ENCODE measurements around the gene HMCN1.

DNA sequence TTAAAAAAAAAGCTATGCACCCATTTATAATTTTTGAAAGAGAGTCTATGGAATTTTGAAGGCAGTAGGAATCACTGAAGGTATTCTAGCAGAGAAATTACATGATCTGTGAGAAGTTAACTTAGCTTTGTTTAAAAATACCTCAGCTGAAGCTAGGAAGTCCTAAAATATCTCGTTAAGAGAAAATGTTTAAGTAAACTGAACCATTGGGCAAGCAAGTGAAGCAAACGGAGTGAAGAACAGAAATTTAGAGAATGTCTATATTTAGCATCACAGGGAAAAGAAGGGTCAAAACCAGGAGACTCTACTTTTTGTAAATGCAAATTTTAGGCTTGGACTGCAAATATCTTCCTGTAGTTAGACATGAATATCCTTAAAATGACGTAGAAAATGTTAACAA lies 230.8 kb downstream of the HMCN1 start:
- TF ChIP-seq, protein P1, sequence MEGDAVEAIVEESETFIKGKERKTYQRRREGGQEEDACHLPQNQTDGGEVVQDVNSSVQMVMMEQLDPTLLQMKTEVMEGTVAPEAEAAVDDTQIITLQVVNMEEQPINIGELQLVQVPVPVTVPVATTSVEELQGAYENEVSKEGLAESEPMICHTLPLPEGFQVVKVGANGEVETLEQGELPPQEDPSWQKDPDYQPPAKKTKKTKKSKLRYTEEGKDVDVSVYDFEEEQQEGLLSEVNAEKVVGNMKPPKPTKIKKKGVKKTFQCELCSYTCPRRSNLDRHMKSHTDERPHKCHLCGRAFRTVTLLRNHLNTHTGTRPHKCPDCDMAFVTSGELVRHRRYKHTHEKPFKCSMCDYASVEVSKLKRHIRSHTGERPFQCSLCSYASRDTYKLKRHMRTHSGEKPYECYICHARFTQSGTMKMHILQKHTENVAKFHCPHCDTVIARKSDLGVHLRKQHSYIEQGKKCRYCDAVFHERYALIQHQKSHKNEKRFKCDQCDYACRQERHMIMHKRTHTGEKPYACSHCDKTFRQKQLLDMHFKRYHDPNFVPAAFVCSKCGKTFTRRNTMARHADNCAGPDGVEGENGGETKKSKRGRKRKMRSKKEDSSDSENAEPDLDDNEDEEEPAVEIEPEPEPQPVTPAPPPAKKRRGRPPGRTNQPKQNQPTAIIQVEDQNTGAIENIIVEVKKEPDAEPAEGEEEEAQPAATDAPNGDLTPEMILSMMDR (IDR thresholded peaks at IDR 0.05; ENCODE audit: low read depth, low read length, poor library complexity, severe bottlenecking), result no peak
- no peak for TF ChIP-seq EZH2phosphoT487 (IDR thresholded peaks at IDR 0.05; ENCODE audit: borderline replicate concordance, low read length)

Measured in DOHH2 (cell line).